Neural cell (in vitro differentiated cells): ENCODE measurements around the gene CST6.

ENCODE experiments used
- CTCF ChIP-seq: fragments of 450-650 bp; IDR thresholded peaks from 2 replicates; pipeline ENCODE4 v1.5.1; 2014; ENCODE audit warnings: antibody characterized with exemption, mild to moderate bottlenecking, moderate library complexity; ENCODE audit not compliant: poor library complexity, severe bottlenecking
- EP300 ChIP-seq: fragments of 450-650 bp; conservative IDR thresholded peaks from 2 replicates; pipeline ENCODE4 v1.6.1; 2014; ENCODE audit warnings: antibody characterized with exemption, mild to moderate bottlenecking, moderate library complexity; ENCODE audit not compliant: poor library complexity, severe bottlenecking
- EZH2 ChIP-seq: fragments of 200-600, 300-800 bp; shearing (Covaris generic), sonication (generic); IDR thresholded peaks from 2 replicates; pipeline ENCODE4 v1.6.1; 2014; ENCODE audit warnings: antibody characterized with exemption, low read length, borderline replicate concordance, mild to moderate bottlenecking; ENCODE audit not compliant: insufficient read depth, poor library complexity, severe bottlenecking
- POLR2AphosphoS5 ChIP-seq: IDR thresholded peaks from 2 replicates; pipeline ENCODE4 v1.6.1; 2012
- SMC3 ChIP-seq: fragments of 450-650 bp; conservative IDR thresholded peaks from 2 replicates; pipeline ENCODE4 v1.6.1; 2014; ENCODE audit warnings: antibody characterized with exemption, mild to moderate bottlenecking, moderate library complexity; ENCODE audit not compliant: poor library complexity
- TAF1 ChIP-seq: IDR thresholded peaks from 2 replicates; pipeline ENCODE4 v1.6.1; 2012; ENCODE audit warnings: low read depth
- TF ChIP-seq, protein P1 (sequence below): IDR thresholded peaks from 2 replicates; pipeline ENCODE4 v1.6.1; 2012; ENCODE audit warnings: borderline replicate concordance

- TF ChIP-seq EP300: no peak
- no peak for TF ChIP-seq CTCF
- no peak for TF ChIP-seq TAF1
- TF ChIP-seq POLR2AphosphoS5: no peak
- TF ChIP-seq EZH2: no peak
- no peak for TF ChIP-seq SMC3
- TF ChIP-seq, protein P1, sequence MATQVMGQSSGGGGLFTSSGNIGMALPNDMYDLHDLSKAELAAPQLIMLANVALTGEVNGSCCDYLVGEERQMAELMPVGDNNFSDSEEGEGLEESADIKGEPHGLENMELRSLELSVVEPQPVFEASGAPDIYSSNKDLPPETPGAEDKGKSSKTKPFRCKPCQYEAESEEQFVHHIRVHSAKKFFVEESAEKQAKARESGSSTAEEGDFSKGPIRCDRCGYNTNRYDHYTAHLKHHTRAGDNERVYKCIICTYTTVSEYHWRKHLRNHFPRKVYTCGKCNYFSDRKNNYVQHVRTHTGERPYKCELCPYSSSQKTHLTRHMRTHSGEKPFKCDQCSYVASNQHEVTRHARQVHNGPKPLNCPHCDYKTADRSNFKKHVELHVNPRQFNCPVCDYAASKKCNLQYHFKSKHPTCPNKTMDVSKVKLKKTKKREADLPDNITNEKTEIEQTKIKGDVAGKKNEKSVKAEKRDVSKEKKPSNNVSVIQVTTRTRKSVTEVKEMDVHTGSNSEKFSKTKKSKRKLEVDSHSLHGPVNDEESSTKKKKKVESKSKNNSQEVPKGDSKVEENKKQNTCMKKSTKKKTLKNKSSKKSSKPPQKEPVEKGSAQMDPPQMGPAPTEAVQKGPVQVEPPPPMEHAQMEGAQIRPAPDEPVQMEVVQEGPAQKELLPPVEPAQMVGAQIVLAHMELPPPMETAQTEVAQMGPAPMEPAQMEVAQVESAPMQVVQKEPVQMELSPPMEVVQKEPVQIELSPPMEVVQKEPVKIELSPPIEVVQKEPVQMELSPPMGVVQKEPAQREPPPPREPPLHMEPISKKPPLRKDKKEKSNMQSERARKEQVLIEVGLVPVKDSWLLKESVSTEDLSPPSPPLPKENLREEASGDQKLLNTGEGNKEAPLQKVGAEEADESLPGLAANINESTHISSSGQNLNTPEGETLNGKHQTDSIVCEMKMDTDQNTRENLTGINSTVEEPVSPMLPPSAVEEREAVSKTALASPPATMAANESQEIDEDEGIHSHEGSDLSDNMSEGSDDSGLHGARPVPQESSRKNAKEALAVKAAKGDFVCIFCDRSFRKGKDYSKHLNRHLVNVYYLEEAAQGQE: no peak
Observed at GRCh38 chr11:66012371-66012945, 650 bp downstream of the CST6 start.
